Smooth muscle cell (in vitro differentiated cells): ENCODE data around the gene GJA4. TPM values are rescaled to one million over a fixed set of nuclear protein-coding genes. Genes with fewer than 3 reads are reported as not detected.

Experiments used
- DNase-seq: peaks from one replicate; lab custom pipeline; 2025; ENCODE audit not compliant: unreplicated experiment; lab: John Stamatoyannopoulos, UW
- H2AFZ ChIP-seq: fragments of 200-600 bp; sonication (generic); 2 replicates; pipeline ENCODE4 v1.6.0; 2016; ENCODE audit warnings: antibody characterized with exemption, low read depth, mild to moderate bottlenecking
- H3F3A ChIP-seq: fragments of 200-600 bp; sonication (generic); 2 replicates; pipeline ENCODE4 v1.6.0; 2017; ENCODE audit warnings: antibody characterized with exemption, low read depth
- H3K27ac ChIP-seq: fragments of 200-600 bp; sonication (generic); 2 replicates; pipeline ENCODE4 v1.5.1; 2016; ENCODE audit warnings: low read depth, mild to moderate bottlenecking
- H3K27me3 ChIP-seq: fragments of 200-600 bp; sonication (generic); 2 replicates; pipeline ENCODE4 v1.6.1; 2016; ENCODE audit warnings: low read depth, mild to moderate bottlenecking
- H3K36me3 ChIP-seq: fragments of 200-600 bp; sonication (generic); 2 replicates; pipeline ENCODE4 v1.5.1; 2016; ENCODE audit warnings: low read depth
- H3K4me1 ChIP-seq: fragments of 200-600 bp; sonication (generic); 2 replicates; pipeline ENCODE4 v1.5.1; 2016; ENCODE audit warnings: low read depth
- H3K4me2 ChIP-seq: fragments of 200-600 bp; sonication (generic); 2 replicates; pipeline ENCODE4 v1.6.0; 2016; ENCODE audit warnings: mild to moderate bottlenecking
- H3K4me3 ChIP-seq: fragments of 200-600 bp; sonication (generic); 2 replicates; pipeline ENCODE4 v1.5.1; 2016; ENCODE audit warnings: mild to moderate bottlenecking
- H3K79me2 ChIP-seq: fragments of 200-600 bp; sonication (generic); 2 replicates; pipeline ENCODE4 v1.6.0; 2016; ENCODE audit warnings: low read depth, mild to moderate bottlenecking
- H3K9ac ChIP-seq: fragments of 200-600 bp; sonication (generic); 2 replicates; pipeline ENCODE4 v1.6.0; 2016; ENCODE audit warnings: low read depth
- H3K9me3 ChIP-seq: fragments of 200-600 bp; sonication (generic); replicated peaks from 2 replicates; pipeline ENCODE4 v1.5.1; 2016; ENCODE audit warnings: low read depth
- H4K20me1 ChIP-seq: fragments of 200-600 bp; sonication (generic); 2 replicates; pipeline ENCODE4 v1.6.0; 2016; ENCODE audit warnings: low read depth
- WGBS: methylation state at CpG from one replicate; pipeline ENCODE4 v1.1.7; 2016; ENCODE audit warnings: low lambda C conversion rate; 5-methylcytosine and 5-hydroxymethylcytosine counted together
- polyA plus RNA-seq: library from polyadenylated mRNA; unstranded; fragments of >200 nt; fragmentation: Nextera tagmentation; extraction: Ambion mirVana; gene quantifications from 2 replicates; pipeline ENCODE4 v1.2.1, GENCODE V29; 2016
- total RNA-seq: library from RNA; depleted of rRNA; stranded (reverse); fragments of >200 nt; gene quantifications from 2 replicates; pipeline ENCODE4 v1.2.3, GENCODE V29; 2014
- TF ChIP-seq, protein P1 (sequence below): fragments of 200-600 bp; sonication (generic); IDR thresholded peaks from 2 replicates; pipeline ENCODE4 v1.5.1; 2017; ENCODE audit warnings: borderline replicate concordance, mild to moderate bottlenecking, antibody characterized with exemption; ENCODE audit not compliant: insufficient read depth, poor library complexity, severe bottlenecking

GJA4 gene
- total and polyA plus RNA-seq, 2 experiments from 2014 or later, result not detected

DNA sequence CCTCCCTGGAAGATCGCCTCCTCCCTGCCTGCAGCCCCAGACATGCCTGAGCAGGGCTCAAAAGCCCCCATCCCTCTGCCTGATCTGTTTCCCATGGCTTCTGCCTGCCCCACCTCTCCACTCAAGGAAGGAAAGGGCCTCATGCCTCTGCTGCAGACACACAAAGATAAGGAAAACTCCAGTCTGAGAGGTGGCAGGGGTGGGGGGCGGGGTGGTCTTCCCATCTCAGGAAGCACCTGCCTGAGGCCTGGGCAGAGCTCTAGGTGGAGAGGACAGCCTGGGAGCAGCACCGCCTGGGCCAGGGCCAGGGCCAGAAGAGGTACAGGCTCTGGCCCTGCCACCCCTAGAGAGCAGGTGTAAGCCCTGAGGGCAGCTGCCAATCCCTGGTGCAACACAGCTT is 15.9 kb upstream of the GJA4 start:
- TF ChIP-seq, protein P1, sequence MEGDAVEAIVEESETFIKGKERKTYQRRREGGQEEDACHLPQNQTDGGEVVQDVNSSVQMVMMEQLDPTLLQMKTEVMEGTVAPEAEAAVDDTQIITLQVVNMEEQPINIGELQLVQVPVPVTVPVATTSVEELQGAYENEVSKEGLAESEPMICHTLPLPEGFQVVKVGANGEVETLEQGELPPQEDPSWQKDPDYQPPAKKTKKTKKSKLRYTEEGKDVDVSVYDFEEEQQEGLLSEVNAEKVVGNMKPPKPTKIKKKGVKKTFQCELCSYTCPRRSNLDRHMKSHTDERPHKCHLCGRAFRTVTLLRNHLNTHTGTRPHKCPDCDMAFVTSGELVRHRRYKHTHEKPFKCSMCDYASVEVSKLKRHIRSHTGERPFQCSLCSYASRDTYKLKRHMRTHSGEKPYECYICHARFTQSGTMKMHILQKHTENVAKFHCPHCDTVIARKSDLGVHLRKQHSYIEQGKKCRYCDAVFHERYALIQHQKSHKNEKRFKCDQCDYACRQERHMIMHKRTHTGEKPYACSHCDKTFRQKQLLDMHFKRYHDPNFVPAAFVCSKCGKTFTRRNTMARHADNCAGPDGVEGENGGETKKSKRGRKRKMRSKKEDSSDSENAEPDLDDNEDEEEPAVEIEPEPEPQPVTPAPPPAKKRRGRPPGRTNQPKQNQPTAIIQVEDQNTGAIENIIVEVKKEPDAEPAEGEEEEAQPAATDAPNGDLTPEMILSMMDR, result no peak
- H3K27me3 ChIP-seq, result peaks cover 35% of the 10 kb centered on the region
- peaks cover 9% of the 10 kb centered on the region for H3K4me1 ChIP-seq
- H3K9me3 ChIP-seq, result no peaks in the 10 kb centered on the region
- no peak overlapping the region for H3K9ac ChIP-seq
- WGBS, result 83% methylated on average over 3 of the region's 3 CpGs
- H3F3A ChIP-seq, result no peaks in the 10 kb centered on the region
- H3K27ac ChIP-seq, result no peak overlapping the region
- no peak overlapping the region for H3K4me2 ChIP-seq
- no peak for DNase-seq
- no peaks in the 10 kb centered on the region for H3K79me2 ChIP-seq
- no peaks in the 10 kb centered on the region for H4K20me1 ChIP-seq
- H3K36me3 ChIP-seq, result no peaks in the 10 kb centered on the region
- no peak overlapping the region for H2AFZ ChIP-seq
- H3K4me3 ChIP-seq, result no peak overlapping the region

DNA sequence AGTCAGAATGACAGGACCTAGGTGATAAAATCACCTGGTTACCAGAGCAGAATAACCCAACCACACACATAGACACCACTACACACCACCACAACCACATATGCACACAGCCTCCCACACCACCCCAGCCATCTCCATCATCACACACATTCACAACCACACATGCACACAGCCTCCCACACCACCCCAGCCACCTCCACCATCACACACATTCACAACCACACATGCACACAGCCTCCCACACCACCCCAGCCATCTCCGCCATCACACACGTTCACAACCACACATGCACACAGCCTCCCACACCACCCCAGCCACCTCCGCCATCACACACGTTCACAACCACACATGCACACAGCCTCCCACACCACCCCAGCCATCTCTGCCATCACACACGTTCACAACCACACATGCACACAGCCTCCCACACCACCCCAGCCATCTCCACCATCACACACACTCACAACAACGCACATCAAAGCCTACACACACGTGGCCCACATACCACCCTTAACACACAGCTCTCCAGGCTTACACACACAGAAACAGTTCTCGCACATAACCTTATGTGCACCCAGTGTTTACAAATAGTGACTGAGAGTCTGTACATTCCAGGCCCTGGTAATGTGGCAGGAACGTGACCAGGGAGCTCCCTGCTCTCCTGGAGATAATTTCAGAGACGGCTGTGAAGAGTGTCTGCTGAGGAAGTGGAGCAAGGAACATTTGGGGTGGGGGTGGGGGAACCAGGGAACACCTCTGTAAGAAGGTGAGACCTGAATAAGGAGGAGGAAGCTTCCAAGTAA is 15.1 kb upstream of the GJA4 start:
- 57% methylated on average over 8 of the region's 10 CpGs for WGBS
- TF ChIP-seq, protein P1, result no peak
- no peaks in the 10 kb centered on the region for H3K9me3 ChIP-seq
- no peak for DNase-seq
- H3F3A ChIP-seq, result no peaks in the 10 kb centered on the region
- no peak overlapping the region for H3K27ac ChIP-seq
- H3K4me3 ChIP-seq, result no peak overlapping the region
- H4K20me1 ChIP-seq, result no peaks in the 10 kb centered on the region
- H3K9ac ChIP-seq, result no peak overlapping the region
- no peaks in the 10 kb centered on the region for H3K36me3 ChIP-seq
- peaks cover 43% of the 10 kb centered on the region for H3K27me3 ChIP-seq
- no peak overlapping the region for H2AFZ ChIP-seq
- no peaks in the 10 kb centered on the region for H3K79me2 ChIP-seq
- peaks cover 9% of the 10 kb centered on the region for H3K4me1 ChIP-seq
- H3K4me2 ChIP-seq, result no peak overlapping the region

GRCh38 chr1:34778381-34778780 is 14.4 kb upstream of the GJA4 start:
- Histone ChIP-seq H3K36me3 (no peaks in the 10 kb centered on the region), H4K20me1 (no peaks in the 10 kb centered on the region), H3K9ac (no peak overlapping the region), H3K4me2 (no peak overlapping the region), H3K27me3 (peaks cover 49% of the 10 kb centered on the region), H3K4me1 (peaks cover 9% of the 10 kb centered on the region), H3F3A (no peaks in the 10 kb centered on the region), H3K4me3 (no peak overlapping the region), H3K79me2 (no peaks in the 10 kb centered on the region), H2AFZ (no peak overlapping the region), H3K9me3 (no peaks in the 10 kb centered on the region), H3K27ac (no peak overlapping the region)
- TF ChIP-seq, protein P1, result no peak
- WGBS, result 80% methylated on average over 6 of the region's 6 CpGs
- DNase-seq, result no peak

DNA sequence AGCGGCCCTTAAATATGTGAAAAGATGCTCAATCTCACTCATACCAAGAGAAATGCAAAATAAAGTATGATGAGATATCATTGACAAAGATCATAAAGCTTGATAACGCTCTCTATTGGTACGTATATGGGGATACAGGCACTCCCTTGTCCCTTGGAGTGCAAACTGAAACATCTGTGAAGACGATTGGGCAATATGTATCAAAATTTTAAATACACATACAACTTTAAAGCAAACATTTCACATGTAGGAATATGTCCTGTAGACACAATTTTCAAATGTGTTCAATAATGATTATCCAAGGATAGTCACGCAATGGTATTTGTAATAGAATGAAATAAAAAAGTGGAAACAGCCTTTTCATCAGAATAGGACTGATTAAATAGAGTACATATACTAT is 13.8 kb upstream of the GJA4 start:
- no peaks in the 10 kb centered on the region for H3K9me3 ChIP-seq
- 92% methylated on average over 5 of the region's 5 CpGs for WGBS
- TF ChIP-seq, protein P1, result no peak
- H3F3A ChIP-seq, result no peaks in the 10 kb centered on the region
- peaks cover 54% of the 10 kb centered on the region for H3K27me3 ChIP-seq
- no peak overlapping the region for H2AFZ ChIP-seq
- peaks cover 9% of the 10 kb centered on the region for H3K4me1 ChIP-seq
- H3K27ac ChIP-seq, result no peak overlapping the region
- DNase-seq, result no peak
- H4K20me1 ChIP-seq, result no peaks in the 10 kb centered on the region
- no peak overlapping the region for H3K4me2 ChIP-seq
- no peaks in the 10 kb centered on the region for H3K36me3 ChIP-seq
- no peak overlapping the region for H3K4me3 ChIP-seq
- H3K9ac ChIP-seq, result no peak overlapping the region
- no peaks in the 10 kb centered on the region for H3K79me2 ChIP-seq
